ENCODE measurements around the gene S100B. TPM values are rescaled to one million over a fixed set of nuclear protein-coding genes. Genes with fewer than 3 reads are reported as not detected.

Gene S100B
- total and polyA plus RNA-seq, 2 of the 13 experiments (the other 11 are each of a cell fraction or from before 2014, with no cell fraction given), result not detected

- TF ChIP-seq TFDP1 (CRISPR knock-in tag; IDR thresholded peaks at IDR 0.05; ENCODE audit: borderline replicate concordance), result no peak
- no peak for TF ChIP-seq HOXA3 (CRISPR knock-in tag; IDR thresholded peaks at IDR 0.05)
Observed at GRCh38 chr21:46603228-46603627, 1.7 kb downstream of the S100B start (continued).

- Histone ChIP-seq H3K27ac (ENCODE audit: extremely low read length, insufficient read depth, low read length) (no peak overlapping the region), H4K20me1 (ENCODE audit: insufficient read depth, low read length) (no peaks in the 10 kb centered on the region), H3K4me3 (replicated peaks in 1 of 3; ENCODE audit: insufficient read depth in 1 of 3, low read depth in 2 of 3, low read length in 3 of 3) (peak overlapping the region in 1 of 3 experiments; percentile 30; a peak in 1 of 6 replicates), H2AFZ (ENCODE audit: low read length) (no peak overlapping the region), H3K9ac (ENCODE audit: insufficient read depth, low read depth, low read length) (no peak overlapping the region), H3K9me3 (ENCODE audit: low read length) (no peaks in the 10 kb centered on the region), H3K4me2 (ENCODE audit: low read depth, low read length) (peak overlapping the region; percentile 66), H3K27me3 (ENCODE audit: control insufficient read depth in 1 of 2, insufficient read depth in 2 of 2, low read length in 2 of 2) (peaks cover 0 to 12% of the 10 kb centered on the region in 2 experiments; a peak in 3 of 5 replicates), H3K36me3 (replicated peaks in 1 of 2; ENCODE audit: control insufficient read depth in 1 of 2, insufficient read depth in 2 of 2, low read length in 2 of 2) (no peaks in the 10 kb centered on the region), H3K4me1 (ENCODE audit: insufficient read depth, low read length) (peaks cover 53% of the 10 kb centered on the region), H3K79me2 (ENCODE audit: insufficient read depth, low read length) (no peaks in the 10 kb centered on the region)
- no peak for FAIRE-seq
- in situ Hi-C loops (cut with HindIII; ENCODE audit: extremely low pct_ligation_motif_present, low pct_unique_long_range_greater_than_20kb), result no loop called here
- peak; percentile 51 for ATAC-seq
- ChIA-PET POLR2A (interaction anchor here (1.1 kb wide), 1 partner anchor 19 kb away, joined by 5 read pairs; no protein-coding TSS in a partner anchor), CTCF (ENCODE audit: low intra/inter-chr PET ratio, low total read pairs) (no interaction called here)
- intact Hi-C loops (cut with micrococcal nuclease; ENCODE audit: unreplicated experiment), result no loop called here
- no TSS peak for BruUV-seq (replicated peaks)
- TF ChIP-seq CTCF (CRISPR knock-in tag; IDR thresholded peaks at IDR 0.05), result 0 out of 2 replicates have a peak, but pooled peaks have one; percentile 7
- peak; percentile 49; the same call in 1 of the 2 replicates for TF ChIP-seq ZNF160 (CRISPR knock-in tag; IDR thresholded peaks at IDR 0.05)
- TF ChIP-seq STAT6 (CRISPR knock-in tag; IDR thresholded peaks at IDR 0.05; ENCODE audit: borderline replicate concordance), result no peak
- TF ChIP-seq ZNF768 (CRISPR knock-in tag; IDR thresholded peaks at IDR 0.05), result peak; percentile 48; the same call in 1 of the 2 replicates
- TF ChIP-seq CC2D1A (CRISPR knock-in tag; IDR thresholded peaks at IDR 0.05), result no peak
- no peak for TF ChIP-seq CEBPG (CRISPR knock-in tag; IDR thresholded peaks at IDR 0.05)
- no peak for TF ChIP-seq PATZ1 (CRISPR knock-in tag; IDR thresholded peaks at IDR 0.05)
- TF ChIP-seq ARNTL (CRISPR knock-in tag; IDR thresholded peaks at IDR 0.05), result no peak
- no peak for TF ChIP-seq ZNF468 (CRISPR knock-in tag; IDR thresholded peaks at IDR 0.05)
- no peak for TF ChIP-seq ZSCAN31 (CRISPR knock-in tag; IDR thresholded peaks at IDR 0.05; ENCODE audit: low read depth)
- TF ChIP-seq ZNF296 (CRISPR knock-in tag; conservative IDR thresholded peaks at IDR 0.05), result no peak
- WGBS (ENCODE audit: low lambda C conversion rate), result 9% methylated on average over 6 of the region's 9 CpGs
- no peak for DNase-seq (ENCODE audit: low spot score)
Observed at GRCh38 chr21:46600978-46601377, 3.9 kb downstream of the S100B start.

Data from HepG2 (cell line).